Right ventricle myocardium superior (tissue), 1 donor: ENCODE measurements around the gene RGS19. TPM values are rescaled to one million over a fixed set of nuclear protein-coding genes. Genes with fewer than 3 reads are reported as not detected.

ENCODE experiments used
- ATAC-seq: fragments of 200-7000 bp; cut with Tn5 transposase; one replicate; pipeline ENCODE4 v1.9.1; 2020; ENCODE audit warnings: mild to moderate bottlenecking; ENCODE audit not compliant: poor library complexity
- DNase-seq: peaks from one replicate; pipeline ENCODE4 v3.0.0-alpha.2; 2020
- intact Hi-C: fragments of 100-400 bp; cut with DNase I; formaldehyde crosslinking; loops from one replicate; pipeline ENCODE4 v1.11.2; 2022
- total RNA-seq: library from RNA; stranded (reverse); fragmentation: NEBNext Ultra II Directional; extraction: Animal tissue kit (Norgen Biotek cat#: 25700); gene quantifications from one replicate; pipeline ENCODE4 v1.2.1, GENCODE V29; 2021
- donor health status: DM: no; HTN: yes; CAD: no; lungs with severe emphysema.

The RGS19 gene
- total RNA-seq, 1 donor from 2014 or later, result 6.7 TPM

DNA sequence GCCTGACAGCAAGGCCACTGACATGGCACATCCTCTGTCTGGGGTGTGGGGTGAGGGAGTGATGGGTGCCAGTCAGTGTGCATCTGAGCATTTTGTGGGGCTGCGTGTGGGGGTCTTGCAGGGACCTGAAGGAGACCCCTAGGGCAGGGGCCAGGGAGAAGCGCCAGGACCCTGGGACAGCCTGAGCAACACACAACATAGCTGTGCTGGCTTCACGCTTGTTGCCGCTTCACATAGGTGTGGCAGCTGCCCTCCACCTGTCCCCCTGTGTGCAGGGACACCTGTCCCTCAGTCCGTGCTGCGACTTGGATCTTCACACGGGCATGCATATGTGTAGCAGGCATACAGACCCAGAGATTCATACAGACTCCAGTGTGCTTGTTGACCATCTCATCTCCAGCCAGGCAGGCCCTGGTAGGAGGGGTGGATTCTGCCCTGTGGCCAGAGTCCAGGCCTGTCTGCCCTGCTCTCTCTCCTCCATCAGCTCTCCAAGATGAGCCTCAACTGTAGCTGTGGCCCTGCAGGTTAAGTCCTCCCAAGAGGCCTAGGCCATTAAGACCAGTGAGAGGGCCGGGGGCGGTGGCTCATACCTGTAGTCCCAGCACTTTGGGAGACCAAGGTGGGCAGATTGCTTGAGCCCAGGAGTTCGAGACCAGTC lies 31.2 kb upstream of the RGS19 start:
- intact Hi-C loops, result loop anchor here (10.0 kb wide), 1 partner anchor 66 kb away; the partner anchor contains the start of gene SOX18
- peak; percentile 22 for DNase-seq
- no peak for ATAC-seq

DNA sequence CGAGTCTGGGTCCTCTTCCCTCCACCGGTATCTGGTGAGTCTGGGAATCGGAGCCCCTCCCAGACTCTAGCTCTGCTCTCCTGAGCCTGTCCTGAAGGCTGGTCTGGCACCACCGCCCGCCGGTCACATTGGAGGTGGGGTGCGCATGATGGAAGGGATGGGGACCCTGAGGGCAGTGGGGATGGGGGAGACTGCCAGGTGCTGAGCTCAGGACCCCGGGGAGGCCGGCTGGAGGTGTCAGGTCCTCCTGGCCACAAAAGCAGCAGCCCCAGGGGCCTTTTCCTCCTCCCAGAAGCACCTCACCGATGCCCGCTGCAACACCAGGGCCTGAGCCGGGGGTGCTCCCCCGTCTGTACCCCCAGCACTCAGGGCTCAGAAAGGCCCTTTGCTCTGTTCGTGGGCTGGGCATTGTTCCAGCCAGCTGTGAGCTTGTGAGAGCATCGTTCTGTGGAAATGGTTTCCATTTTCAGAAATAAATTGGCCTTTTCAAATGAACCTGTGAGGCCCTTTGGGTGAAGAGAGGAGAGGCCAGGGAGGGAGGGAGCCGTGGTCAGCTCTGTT lies 30.6 kb upstream of the RGS19 start:
- ATAC-seq (no peak), DNase-seq (peak; percentile 21)
- intact Hi-C loops, result loop anchor here (10.0 kb wide), 1 partner anchor 65 kb away; the partner anchor contains the start of gene SOX18

DNA sequence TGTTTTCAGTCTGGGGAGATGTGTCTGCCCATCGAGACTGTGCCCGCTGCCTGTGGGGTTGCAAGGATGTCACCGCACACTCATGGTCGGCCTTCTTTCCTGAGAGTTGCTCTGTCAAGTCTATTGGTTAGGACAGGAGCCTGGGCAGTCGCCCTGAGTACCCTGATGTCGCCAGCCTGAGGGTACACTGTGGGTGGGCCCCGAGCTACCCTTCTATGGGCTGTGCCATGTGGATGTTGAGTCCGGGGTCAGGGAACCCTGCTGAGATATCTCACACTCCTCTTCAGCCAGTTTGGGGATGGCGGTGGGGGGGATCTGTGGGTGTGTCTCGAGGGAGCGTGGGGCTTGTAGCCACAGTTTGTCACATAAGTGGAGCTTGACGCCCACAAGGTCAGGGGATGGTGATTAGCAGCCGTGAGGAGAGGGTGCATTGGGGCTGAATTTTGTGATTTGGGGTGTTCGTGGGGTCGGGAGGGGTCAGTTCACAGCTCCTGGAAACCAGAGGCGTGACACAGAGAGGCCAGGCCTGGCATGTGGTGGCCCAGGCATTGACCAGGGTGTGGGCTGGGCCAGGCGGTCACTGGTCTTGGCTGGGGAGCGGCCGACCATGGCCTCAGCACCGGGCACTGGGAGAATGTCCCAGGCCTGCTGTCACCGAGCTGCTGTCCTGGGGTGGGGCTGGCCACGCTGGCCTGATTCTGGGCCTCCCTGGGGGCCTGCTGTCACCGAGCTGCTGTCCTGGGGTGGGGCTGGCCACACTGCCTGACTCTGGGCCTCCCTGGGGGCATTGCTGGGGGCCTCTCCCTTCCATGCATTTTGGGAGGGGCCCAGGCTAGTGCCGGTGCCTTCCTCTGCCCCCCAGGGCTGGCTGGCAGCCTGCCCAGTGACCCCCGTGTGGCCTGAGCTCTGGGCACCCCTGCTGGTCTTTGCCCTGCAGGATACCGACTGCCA lies 29.7 kb upstream of the RGS19 start:
- peak; percentile 20 for DNase-seq
- no peak for ATAC-seq
- intact Hi-C loops, result no loop called here

DNA sequence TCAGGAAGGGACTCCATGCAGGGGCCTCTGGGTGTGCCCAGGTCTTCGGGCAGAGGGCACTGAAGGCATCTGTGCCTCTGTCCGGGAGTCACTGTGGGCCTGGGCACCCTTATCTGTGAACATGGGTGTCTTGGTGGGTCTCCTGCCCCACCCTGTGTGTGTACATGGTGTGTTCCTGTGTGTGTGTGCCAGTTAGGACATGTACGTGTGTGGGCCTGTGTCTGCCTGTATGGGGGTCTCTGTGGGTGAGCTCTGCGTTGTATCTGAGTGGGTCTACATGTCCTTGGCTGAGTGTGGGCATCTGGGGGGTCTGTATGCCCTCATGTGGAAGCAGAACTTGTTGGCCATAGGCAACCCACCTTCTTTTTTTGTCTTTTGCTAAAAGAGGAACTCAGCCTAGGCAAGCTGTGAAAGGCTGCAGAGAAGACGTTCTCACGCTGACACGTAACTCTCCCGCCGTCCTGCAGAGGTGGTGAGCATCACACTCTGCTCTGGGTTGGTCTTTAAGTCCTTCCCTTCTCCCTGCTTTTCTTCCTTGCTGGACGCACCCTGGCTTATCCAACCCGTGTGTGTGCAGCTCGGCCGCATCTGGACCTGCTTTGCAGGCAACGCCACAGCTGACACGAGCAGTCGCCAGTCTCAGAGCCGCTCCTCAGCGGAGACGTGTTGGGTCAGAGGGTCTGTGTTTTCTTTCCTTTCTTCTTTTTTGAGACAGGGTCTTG lies 28.6 kb upstream of the RGS19 start:
- ATAC-seq (no peak), DNase-seq (peak; percentile 34)
- intact Hi-C loops, result no loop called here

DNA sequence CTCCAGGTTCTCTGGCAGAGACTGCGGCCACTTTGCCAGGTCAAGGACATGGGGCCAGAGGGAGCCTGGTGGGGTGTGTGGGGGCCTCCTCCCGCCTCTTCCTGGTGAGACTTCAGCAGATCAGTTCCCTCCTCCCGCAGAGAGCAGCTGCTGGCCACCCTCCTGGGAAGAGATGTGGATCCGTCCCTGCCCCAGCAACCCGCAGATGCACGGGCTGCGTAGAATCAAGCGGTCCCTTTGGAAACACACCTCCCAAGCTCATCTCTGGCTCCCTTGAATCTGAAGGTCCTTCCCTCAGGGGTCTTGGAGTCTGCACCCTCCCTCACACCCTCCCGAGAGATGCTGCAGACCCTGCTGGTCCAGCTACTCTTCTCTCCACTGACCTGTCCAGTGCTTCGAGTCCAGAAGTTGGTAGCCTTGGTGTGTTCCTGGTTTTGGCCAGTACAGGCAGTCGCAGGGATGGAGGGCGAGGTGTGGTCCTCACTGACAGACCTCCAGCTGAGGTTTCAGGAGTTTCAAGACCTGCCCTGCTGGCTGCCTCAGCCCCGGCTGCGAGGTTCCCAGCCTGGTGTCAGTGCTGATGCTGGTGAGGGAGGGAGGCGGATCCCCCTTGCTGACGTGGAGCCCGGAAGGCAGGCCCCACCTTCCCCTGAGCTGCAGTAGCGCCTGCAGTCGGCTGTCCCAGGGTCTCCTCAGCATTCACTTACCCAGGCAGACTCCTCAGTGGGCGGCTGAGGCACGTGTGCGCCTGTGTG lies 27.8 kb upstream of the RGS19 start, which contains the start of gene NPBWR2:
TSS of gene NPBWR2 (minus strand) at position 585 of the 755 bp plus-strand sequence. CDS start 734 bp downstream, outside the sequence.
- DNase-seq (peak; percentile 30), ATAC-seq (no peak)
- intact Hi-C loops, result no loop called here

DNA sequence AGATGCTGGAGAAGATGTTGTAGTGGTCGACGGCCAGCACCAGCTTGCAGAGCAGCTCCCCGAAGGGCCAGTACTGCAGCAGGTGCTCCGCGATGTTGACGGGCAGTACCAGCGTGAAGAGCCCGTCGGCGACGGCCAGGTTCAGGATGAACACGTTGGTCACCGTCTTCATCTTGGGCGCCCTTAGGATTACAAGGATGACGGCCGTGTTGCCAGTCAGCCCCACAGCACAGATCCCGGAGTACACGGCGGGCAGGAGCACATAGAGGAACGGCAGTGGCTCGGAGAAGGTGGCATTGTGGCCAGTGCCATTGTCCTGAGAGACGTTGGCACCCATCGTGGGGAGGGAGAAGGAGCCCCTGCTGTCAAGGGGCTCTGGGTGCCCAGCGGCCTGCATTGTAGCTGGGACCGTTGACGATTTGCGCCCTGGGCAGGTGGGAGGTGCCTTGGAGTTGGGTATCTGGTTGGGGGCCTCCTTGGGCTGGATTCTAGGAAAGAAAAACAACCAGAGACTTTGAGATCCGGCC lies 27.2 kb upstream of the RGS19 start:
- DNase-seq (peak; percentile 15), ATAC-seq (no peak)
- intact Hi-C loops, result no loop called here

DNA sequence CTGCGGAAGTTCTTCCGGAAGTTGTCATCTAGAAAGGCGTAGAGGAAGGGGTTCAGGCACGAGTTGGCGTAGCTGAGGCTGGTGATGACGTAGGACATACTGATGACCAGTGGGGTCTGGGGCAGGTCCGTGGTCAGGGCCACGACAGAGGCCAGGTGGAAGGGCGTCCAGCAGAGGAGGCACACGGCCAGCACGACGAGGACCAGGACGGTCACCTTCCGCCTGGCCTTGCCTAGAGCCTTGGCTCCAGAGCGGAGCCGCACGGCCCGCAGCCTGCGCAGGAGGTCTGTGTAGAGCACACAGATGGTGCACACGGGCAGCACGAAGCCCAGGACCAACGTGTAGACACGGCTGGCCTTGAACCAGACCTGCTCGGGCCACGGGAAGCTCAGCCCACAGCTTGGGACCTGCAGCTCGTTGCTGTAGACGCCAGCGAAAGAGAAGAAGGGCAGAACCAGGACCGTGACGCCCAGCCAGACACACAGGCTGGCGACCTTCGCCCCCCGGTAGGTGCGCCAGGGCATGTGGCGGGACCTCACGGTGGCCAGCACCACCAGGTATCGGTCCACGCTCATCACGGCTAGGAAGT lies 26.6 kb upstream of the RGS19 start:
- no peak for ATAC-seq
- DNase-seq, result peak; percentile 36
- intact Hi-C loops, result no loop called here

DNA sequence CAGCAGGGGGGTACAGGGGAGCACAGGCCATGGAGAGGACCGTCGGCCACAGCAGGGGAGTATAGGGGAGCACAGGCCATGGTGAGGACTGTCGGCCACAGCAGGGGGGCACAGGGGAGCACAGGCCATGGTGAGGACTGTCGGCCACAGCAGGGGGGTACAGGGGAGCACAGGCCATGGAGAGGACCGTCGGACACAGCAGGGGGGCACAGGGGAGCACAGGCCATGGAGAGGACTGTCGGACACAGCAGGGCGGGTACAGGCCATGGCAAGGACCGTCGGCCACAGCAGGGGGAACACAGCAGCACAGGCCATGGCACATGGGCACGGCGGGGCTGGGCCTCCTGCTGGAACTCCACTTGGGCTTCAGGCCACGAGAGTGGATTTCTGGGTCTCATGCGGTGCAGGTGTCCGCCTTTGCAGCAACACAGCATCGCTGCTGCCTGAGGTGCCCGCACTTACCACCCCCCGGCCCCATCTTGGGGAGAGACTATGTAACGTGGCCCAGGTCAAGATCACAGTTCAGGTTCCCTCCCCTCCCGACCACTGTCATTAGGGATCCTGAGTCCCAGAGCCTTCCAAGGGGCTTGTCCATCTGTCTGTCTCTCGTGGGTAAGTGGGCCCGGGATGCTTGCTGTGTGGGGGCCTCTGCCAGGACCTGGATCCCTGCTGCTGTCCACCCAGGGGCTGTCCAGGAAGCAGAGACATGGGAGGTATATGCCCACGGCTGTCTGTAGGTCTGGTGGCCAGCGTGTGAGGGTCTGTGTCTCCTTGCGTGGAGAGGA lies 25.5 kb upstream of the RGS19 start:
- peak; percentile 17 for DNase-seq
- no peak for ATAC-seq
- intact Hi-C loops, result no loop called here

DNA sequence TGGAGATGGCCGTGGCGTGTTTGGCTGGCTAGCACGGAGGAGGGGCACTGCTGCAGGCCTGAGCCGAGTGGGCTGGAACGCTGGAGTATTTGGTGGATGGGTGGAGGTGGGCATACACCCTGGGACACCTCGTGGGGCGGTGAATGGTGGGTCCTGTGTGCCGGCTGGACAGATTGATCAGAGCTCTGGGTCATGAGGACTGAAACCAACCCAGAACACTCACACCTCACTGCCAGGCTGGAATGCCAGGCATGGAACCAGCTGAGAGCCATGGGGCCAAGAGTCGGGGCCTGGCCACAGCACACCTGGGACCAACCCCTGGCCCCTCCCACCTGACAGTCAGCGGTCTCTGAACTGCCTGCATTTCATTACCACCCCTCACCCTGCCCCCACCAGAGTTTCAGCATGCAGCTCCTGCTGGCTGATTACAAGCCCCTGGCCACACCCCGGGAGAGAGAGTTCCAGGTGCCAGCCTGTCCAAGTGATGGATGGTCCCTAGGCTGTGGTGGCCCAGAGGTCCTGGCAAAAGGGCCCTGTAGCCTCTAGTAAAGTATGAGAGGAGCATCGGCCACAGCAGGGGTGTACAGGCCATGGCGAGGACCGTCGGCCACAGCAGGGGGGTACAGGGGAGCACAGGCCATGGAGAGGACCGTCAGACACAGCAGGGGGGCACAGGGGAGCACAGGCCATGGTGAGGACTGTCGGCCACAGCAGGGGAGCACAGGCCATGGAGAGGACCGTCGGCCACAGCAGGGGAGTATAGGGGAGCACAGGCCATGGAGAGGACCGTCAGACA lies 24.8 kb upstream of the RGS19 start:
- ATAC-seq (no peak), DNase-seq (peak; percentile 24)
- intact Hi-C loops, result no loop called here

DNA sequence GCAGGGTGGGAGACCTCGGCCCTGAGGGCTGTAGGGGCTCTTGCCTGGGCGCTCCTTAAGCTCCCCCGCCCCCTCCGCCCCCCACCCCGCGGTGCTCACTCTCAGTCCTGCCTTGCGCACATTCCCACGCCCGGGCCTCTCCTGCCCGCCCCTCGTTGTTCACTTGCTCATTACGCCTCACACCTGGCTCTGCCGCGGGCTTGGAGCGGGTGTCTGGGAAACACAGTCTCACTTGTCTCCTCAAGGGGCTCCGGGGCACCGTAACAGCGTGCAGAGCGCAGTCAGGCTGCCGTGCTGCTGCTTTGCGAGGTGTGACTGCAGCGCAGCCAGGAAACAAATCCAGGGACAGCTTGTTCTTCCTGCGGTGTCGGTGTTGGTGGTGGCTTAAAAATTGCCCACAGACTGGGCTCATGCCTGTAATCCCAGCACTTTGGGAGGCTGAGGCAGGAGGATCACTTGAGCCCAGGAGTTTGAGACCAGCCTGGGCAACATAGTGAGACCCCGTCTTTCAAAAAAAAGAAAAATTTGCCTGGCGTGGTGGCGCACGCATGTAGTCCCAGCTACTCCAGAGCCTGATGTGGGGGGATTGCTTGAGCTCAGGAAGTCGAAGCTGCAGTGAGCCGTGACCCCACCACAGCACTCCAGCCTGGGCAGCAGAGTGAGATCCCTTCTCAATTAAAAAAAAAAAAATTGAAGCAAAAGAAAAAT lies 23.5 kb upstream of the RGS19 start:
- intact Hi-C loops, result no loop called here
- DNase-seq (peak; percentile 42), ATAC-seq (peak; percentile 78)

DNA sequence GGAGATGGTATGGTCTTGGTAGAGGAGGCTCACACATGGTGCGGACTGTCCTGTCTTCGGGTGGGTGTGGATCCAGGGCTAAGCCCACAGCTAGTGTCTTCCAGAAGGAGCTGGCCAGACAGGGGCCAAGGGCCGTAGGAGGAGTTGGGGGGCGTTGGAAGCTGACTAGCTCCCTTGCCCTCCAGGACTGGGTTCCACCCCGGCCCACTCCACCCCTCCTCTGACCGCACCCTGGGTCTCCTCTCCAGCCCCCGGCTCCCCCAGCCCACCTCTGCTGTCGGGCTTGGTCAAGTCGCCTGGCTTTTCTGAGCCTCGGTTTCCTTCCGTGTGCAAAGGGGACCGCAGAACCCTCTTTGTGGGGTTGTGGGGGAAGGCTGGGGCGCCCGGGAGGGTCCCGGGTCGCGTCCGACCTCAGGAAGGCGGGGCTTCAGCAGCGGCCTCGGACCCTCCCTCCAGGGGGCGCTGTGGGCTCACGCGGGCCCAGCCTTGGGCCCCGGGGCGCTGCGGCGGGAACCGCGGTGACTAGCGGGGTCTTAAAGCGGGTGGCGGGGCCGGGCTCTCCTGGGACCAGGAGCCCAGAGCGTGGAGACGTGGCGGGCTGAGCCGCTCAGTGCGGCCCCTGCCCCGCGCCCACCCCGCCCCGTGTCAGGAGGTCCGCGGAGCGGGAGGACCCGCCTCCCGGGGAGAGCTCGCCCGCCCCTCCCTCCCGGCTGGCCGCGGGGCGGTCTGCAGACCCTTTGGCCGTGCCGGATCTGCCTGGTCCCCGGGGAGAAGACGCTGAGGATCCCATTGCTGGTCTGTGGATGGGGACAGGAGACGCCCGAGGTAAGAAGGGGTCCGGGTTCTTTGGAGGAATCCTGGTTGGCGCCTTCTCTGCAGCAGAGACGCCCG lies 22.7 kb upstream of the RGS19 start:
- intact Hi-C loops, result no loop called here
- DNase-seq, result peak; percentile 67
- ATAC-seq, result peak; percentile 88

DNA sequence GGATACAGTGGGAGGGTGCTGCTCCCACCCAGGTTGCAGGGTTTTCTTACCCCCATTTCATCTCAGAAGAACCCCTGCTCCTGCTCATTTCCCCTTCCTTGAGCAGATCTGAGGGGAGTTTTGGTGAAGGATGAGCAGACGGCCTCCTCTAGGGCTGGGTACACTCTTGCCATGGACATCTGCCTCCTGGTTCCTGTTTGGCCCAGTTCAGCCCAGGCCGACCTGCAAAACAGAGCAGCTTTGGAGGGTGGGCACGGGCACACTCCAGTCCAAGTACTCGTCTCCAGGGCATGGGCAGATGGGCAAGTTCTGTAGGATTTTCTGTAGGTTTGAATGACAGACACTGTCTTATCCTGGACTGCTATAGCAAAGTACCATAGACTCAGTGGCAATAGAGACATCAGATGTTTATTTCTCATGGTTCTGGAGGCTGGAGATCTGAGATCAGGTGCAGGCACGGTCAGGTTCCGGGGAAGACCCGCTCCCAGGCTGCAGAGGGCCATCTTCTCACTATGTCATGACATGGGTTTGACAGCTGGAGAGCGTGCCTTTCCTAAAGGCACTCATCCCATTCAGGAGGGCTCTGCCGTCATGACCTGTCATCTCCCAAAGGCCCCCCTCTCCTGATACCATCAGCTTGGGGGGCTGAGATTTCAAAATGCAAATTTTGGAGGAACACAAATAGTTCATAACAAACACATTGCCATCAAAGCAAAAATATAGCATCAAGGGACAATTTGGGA lies 21.8 kb upstream of the RGS19 start:
- ATAC-seq (no peak), DNase-seq (peak; percentile 8)
- intact Hi-C loops, result no loop called here

DNA sequence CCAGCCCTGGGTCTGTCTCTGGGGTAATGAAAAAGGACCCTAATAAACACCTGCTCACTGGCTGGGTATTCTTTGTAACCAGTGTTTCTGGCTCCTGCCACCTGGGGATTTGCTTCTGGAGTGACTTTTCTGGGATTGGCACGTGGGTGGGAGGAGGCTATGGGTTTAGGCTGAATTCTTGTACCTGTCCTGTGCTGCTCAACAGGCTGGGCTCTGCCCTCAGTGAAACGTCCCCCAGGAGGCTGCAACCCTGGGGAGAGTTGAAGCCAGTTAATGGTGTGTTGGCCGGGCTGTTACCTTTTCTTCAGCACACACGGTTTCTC lies 21.2 kb upstream of the RGS19 start:
- intact Hi-C loops, result no loop called here
- ATAC-seq, result no peak
- peak; percentile 30 for DNase-seq
